Measurements from ENCODE around the gene NPFF.
A peak's percentile ranks its signal among the peaks of the same experiment; 100 is the strongest.
"Not testable (repeated sequence)": the region's sequence is repeated elsewhere in the genome, so short reads cannot be mapped to it uniquely, and the experiment has no call there.

The NPFF gene

GRCh38 chr12:53495903-53496751 is 11.2 kb downstream of the NPFF start:
- DNase-seq (ENCODE audit: low read depth): no peak

- no peak for DNase-seq (ENCODE audit: low read depth)
Measured at GRCh38 chr12:53493610-53494391, 13.5 kb downstream of the NPFF start.

- DNase-seq (ENCODE audit: low read depth): peak; percentile 77
Measured at GRCh38 chr12:53492830-53493609, 14.3 kb downstream of the NPFF start.

GRCh38 chr12:53492188-53492587 is 15.1 kb downstream of the NPFF start:
- DNase-seq (ENCODE audit: low read depth): no peak

GRCh38 chr12:53489242-53489864 is 17.9 kb downstream of the NPFF start:
- DNase-seq (ENCODE audit: low read depth): no peak

- DNase-seq (ENCODE audit: low read depth): no peak
Measured at GRCh38 chr12:53486736-53487487, 20.4 kb downstream of the NPFF start.

- DNase-seq (ENCODE audit: low read depth): no peak
Measured at GRCh38 chr12:53485955-53486735, 21.1 kb downstream of the NPFF start.

- DNase-seq (ENCODE audit: low read depth): no peak
Measured at GRCh38 chr12:53484686-53485575, 22.4 kb downstream of the NPFF start.

GRCh38 chr12:53483979-53484377 is 23.3 kb downstream of the NPFF start:
- DNase-seq (ENCODE audit: low read depth): no peak

GRCh38 chr12:53483225-53483978 is 23.9 kb downstream of the NPFF start:
- no peak for DNase-seq (ENCODE audit: low read depth)

- DNase-seq (ENCODE audit: low read depth): no peak
Measured at GRCh38 chr12:53482626-53483168, 24.6 kb downstream of the NPFF start.

GRCh38 chr12:53481939-53482586 is 25.2 kb downstream of the NPFF start:
- DNase-seq (ENCODE audit: low read depth): no peak

- DNase-seq (ENCODE audit: low read depth): not testable (repeated sequence)
Measured at GRCh38 chr12:53481458-53481857, 25.8 kb downstream of the NPFF start.

GRCh38 chr12:53480491-53481442 is 26.5 kb downstream of the NPFF start:
- DNase-seq (ENCODE audit: low read depth): no peak

- no peak for DNase-seq (ENCODE audit: low read depth)
Measured at GRCh38 chr12:53479331-53479730, 28.0 kb downstream of the NPFF start.

- DNase-seq (ENCODE audit: low read depth): no peak
Measured at GRCh38 chr12:53478865-53479264, 28.4 kb downstream of the NPFF start.

- no peak for DNase-seq (ENCODE audit: low read depth)
Measured at GRCh38 chr12:53476769-53477209, 30.5 kb downstream of the NPFF start.

All from activated gamma-delta T cell treated with anti-CD3 and anti-CD28 coated beads, Interleukin-2, amount 50 U/mL, for 16 hours (primary cell).